ENCODE data around the gene MAP3K10. TPM values are rescaled to one million over a fixed set of nuclear protein-coding genes. Genes with fewer than 3 reads are reported as not detected.

The MAP3K10 gene
- total and polyA plus RNA-seq, 12 donors = 2.4 to 78.3 (median 18.2) TPM

GRCh38 chr19:40252395-40252794 lies 61.2 kb downstream of the MAP3K10 start:
- DNase-seq = no peak
- TF ChIP-seq CTCF (IDR thresholded peaks at IDR 0.05) (no peak), POLR2A (IDR thresholded peaks at IDR 0.05) (no peak)
- Histone ChIP-seq H3K36me3 (replicated peaks in 1 of 2) (peaks cover 0 to 36% of the 10 kb centered on the region in 2 donors), H3K27me3 (no peaks in the 10 kb centered on the region), H3K4me3 (no peak overlapping the region), H3K9me3 (replicated peaks in 1 of 3) (no peaks in the 10 kb centered on the region), H3K4me1 (replicated peaks in 1 of 2) (peaks cover 12 to 24% of the 10 kb centered on the region in 2 donors), H3K27ac (no peak overlapping the region)
- WGBS, 4 donors = 68 to 76% (median 72%) methylated on average over 7 of the region's 7 CpGs
- intact Hi-C loops (cut with DNase I) = no loop called here

GRCh38 chr19:40253611-40254092 lies 62.4 kb downstream of the MAP3K10 start:
- no peak for TF ChIP-seq CTCF (IDR thresholded peaks at IDR 0.05)
- TF ChIP-seq POLR2A (IDR thresholded peaks at IDR 0.05) = no peak
- no peak overlapping the region for H3K4me3 ChIP-seq
- 67 to 70% (median 69%) methylated on average over 8 of the region's 8 CpGs for WGBS, 4 donors
- H3K27me3 ChIP-seq = no peaks in the 10 kb centered on the region
- intact Hi-C loops (cut with DNase I) = no loop called here
- H3K4me1 ChIP-seq (replicated peaks in 1 of 2) = peaks cover 12 to 24% of the 10 kb centered on the region in 2 donors
- no peaks in the 10 kb centered on the region for H3K9me3 ChIP-seq (replicated peaks in 1 of 3)
- DNase-seq = no peak
- peaks cover 0 to 36% of the 10 kb centered on the region in 2 donors for H3K36me3 ChIP-seq (replicated peaks in 1 of 2)
- H3K27ac ChIP-seq = peak overlapping the region in 3 of 5 donors; percentile 0 to 55 (median 51)

GRCh38 chr19:40254714-40255418 lies 63.6 kb downstream of the MAP3K10 start:
- TF ChIP-seq POLR2A (IDR thresholded peaks at IDR 0.05) = no peak
- TF ChIP-seq CTCF (IDR thresholded peaks at IDR 0.05) = no peak
- H3K36me3 ChIP-seq (replicated peaks in 1 of 2) = peaks cover 0 to 36% of the 10 kb centered on the region in 2 donors
- 66 to 68% (median 67%) methylated on average over 10 to 16 of the region's 16 CpGs for WGBS, 4 donors

GRCh38 chr19:40255619-40256166 lies 64.5 kb downstream of the MAP3K10 start:
- H3K27ac ChIP-seq = peak overlapping the region in 2 of 5 donors; percentile 55 to 71
- H3K36me3 ChIP-seq (replicated peaks in 1 of 2) = peaks cover 0 to 34% of the 10 kb centered on the region in 2 donors
- no peaks in the 10 kb centered on the region for H3K27me3 ChIP-seq
- peaks cover 12 to 29% of the 10 kb centered on the region in 2 donors for H3K4me1 ChIP-seq (replicated peaks in 1 of 2)
- no peaks in the 10 kb centered on the region for H3K9me3 ChIP-seq (replicated peaks in 1 of 3)
- intact Hi-C loops (cut with DNase I) = no loop called here
- TF ChIP-seq POLR2A (IDR thresholded peaks at IDR 0.05) (no peak), CTCF (IDR thresholded peaks at IDR 0.05) (no peak)
- H3K4me3 ChIP-seq = no peak overlapping the region
- DNase-seq = no peak
- WGBS, 4 donors = 61 to 79% (median 77%) methylated on average over 3 of the region's 3 CpGs

More at GRCh38 chr19:40254714-40255418, 63.6 kb downstream of the MAP3K10 start:
- H3K4me3 ChIP-seq = no peak overlapping the region
- intact Hi-C loops (cut with DNase I) = no loop called here
- peak in 6 of 7 donors; percentile 67 to 83 (median 74) for DNase-seq
- peak overlapping the region in 3 of 5 donors; percentile 55 to 71 (median 71) for H3K27ac ChIP-seq
- peaks cover 12 to 25% of the 10 kb centered on the region in 2 donors for H3K4me1 ChIP-seq (replicated peaks in 1 of 2)
- H3K27me3 ChIP-seq = no peaks in the 10 kb centered on the region
- no peaks in the 10 kb centered on the region for H3K9me3 ChIP-seq (replicated peaks in 1 of 3)

Measured in adrenal gland (tissue), 12 donors.